GM18870 (cell line): ENCODE measurements around the gene TMEM255B.

Experiments used
- ATAC-seq: cut with Tn5 transposase; IDR thresholded peaks from one replicate; pipeline ENCODE4 v1.9.1; 2021; ENCODE audit warnings: moderate library complexity; ENCODE audit not compliant: unreplicated experiment

The TMEM255B gene

GRCh38 chr13:113766035-113766800 lies 7.2 kb downstream of the TMEM255B start:
- no peak for ATAC-seq

- ATAC-seq = no peak
These were observed 8.3 kb downstream of the TMEM255B start for GRCh38 chr13:113767366-113767765.

GRCh38 chr13:113768018-113768905 lies 9.2 kb downstream of the TMEM255B start:
- ATAC-seq = no peak

GRCh38 chr13:113769106-113769505 lies 10.1 kb downstream of the TMEM255B start:
- ATAC-seq = no peak

- no peak for ATAC-seq
These were observed 10.9 kb downstream of the TMEM255B start for GRCh38 chr13:113769881-113770280.

GRCh38 chr13:113770441-113770840 lies 11.4 kb downstream of the TMEM255B start:
- ATAC-seq = no peak

- ATAC-seq = no peak
These were observed 11.9 kb downstream of the TMEM255B start for GRCh38 chr13:113770937-113771336.

GRCh38 chr13:113771709-113772331 lies 12.8 kb downstream of the TMEM255B start:
- ATAC-seq = no peak

GRCh38 chr13:113774177-113775107 lies 15.4 kb downstream of the TMEM255B start:
- ATAC-seq = no peak

- no peak for ATAC-seq
These were observed 16.6 kb downstream of the TMEM255B start for GRCh38 chr13:113775451-113776145.

GRCh38 chr13:113776231-113777125 lies 17.5 kb downstream of the TMEM255B start:
- no peak for ATAC-seq

GRCh38 chr13:113777311-113778260 lies 18.6 kb downstream of the TMEM255B start:
- ATAC-seq = no peak

- no peak for ATAC-seq
These were observed 22.5 kb downstream of the TMEM255B start for GRCh38 chr13:113781571-113781970.

GRCh38 chr13:113782472-113782871 lies 23.4 kb downstream of the TMEM255B start:
- ATAC-seq = no peak

GRCh38 chr13:113783200-113783881 lies 24.3 kb downstream of the TMEM255B start:
- ATAC-seq = no peak

GRCh38 chr13:113783966-113784644 lies 25.1 kb downstream of the TMEM255B start:
- no peak for ATAC-seq

- no peak for ATAC-seq
These were observed 25.6 kb downstream of the TMEM255B start for GRCh38 chr13:113784645-113785024.
